ENCODE data around the gene TM4SF5. TPM values are rescaled to one million over a fixed set of nuclear protein-coding genes. Genes with fewer than 3 reads are reported as not detected.

The TM4SF5 gene
- total RNA-seq, 1 donor from 2014 or later, result not detected

- peak overlapping the region; percentile 72 for H2AFZ ChIP-seq (ENCODE audit: low read depth, low read length)
These were observed 23.5 kb downstream of the TM4SF5 start for GRCh38 chr17:4795168-4795567.

GRCh38 chr17:4796552-4796920, 24.9 kb downstream of the TM4SF5 start:
- no peak for DNase-seq (ENCODE audit: low read depth)
- H3K9me3 ChIP-seq (ENCODE audit: insufficient read depth, low read depth, low read length), result no peaks in the 10 kb centered on the region
- H3K27me3 ChIP-seq (ENCODE audit: insufficient read depth, low read length), result peaks cover 2% of the 10 kb centered on the region
- FAIRE-seq, result peak; percentile 72
- H3K4me1 ChIP-seq (ENCODE audit: insufficient read depth, low read length), result peaks cover 4% of the 10 kb centered on the region
- peaks cover 23% of the 10 kb centered on the region for H3K79me2 ChIP-seq (ENCODE audit: insufficient read depth, low read length)
- H3K4me2 ChIP-seq (ENCODE audit: low read length), result peak overlapping the region; percentile 89
- H3K27ac Mint-ChIP-seq (ENCODE audit: unreplicated experiment), result peak overlapping the region; percentile 98
- H3K4me3 Mint-ChIP-seq (ENCODE audit: unreplicated experiment), result peak overlapping the region; percentile 96
- H3K9ac ChIP-seq (ENCODE audit: low read length), result peak overlapping the region; percentile 97
- H3K4me1 Mint-ChIP-seq (ENCODE audit: low read depth, unreplicated experiment), result peaks cover 3% of the 10 kb centered on the region
- TF ChIP-seq CTCF (IDR thresholded peaks at IDR 0.05; ENCODE audit: insufficient read depth, low read depth, low read length) (no peak), EZH2 (IDR thresholded peaks at IDR 0.05; ENCODE audit: insufficient read depth, low read length) (no peak)
- H3K27ac ChIP-seq (ENCODE audit: low read depth, low read length), result peak overlapping the region; percentile 88
- peaks cover 7% of the 10 kb centered on the region for H4K20me1 ChIP-seq (ENCODE audit: insufficient read depth, low read length)
- peaks cover 18% of the 10 kb centered on the region for H3K36me3 ChIP-seq (ENCODE audit: insufficient read depth, low read length)
- peak overlapping the region; percentile 72 for H2AFZ ChIP-seq (ENCODE audit: low read depth, low read length)
- peaks cover 5% of the 10 kb centered on the region for H3K27me3 Mint-ChIP-seq (ENCODE audit: low read depth, unreplicated experiment)
- H3K4me3 ChIP-seq (ENCODE audit: insufficient read depth, low read depth, low read length), result peak overlapping the region; percentile 96
- H3K36me3 Mint-ChIP-seq (ENCODE audit: low read depth, unreplicated experiment), result peaks cover 4% of the 10 kb centered on the region
- peaks cover 2% of the 10 kb centered on the region for H3K9me3 Mint-ChIP-seq (ENCODE audit: unreplicated experiment)

More at GRCh38 chr17:4795168-4795567, 23.5 kb downstream of the TM4SF5 start:
- no peak for DNase-seq (ENCODE audit: low read depth)
- Histone ChIP-seq H3K9ac (ENCODE audit: low read length) (no peak overlapping the region), H3K9me3 (ENCODE audit: insufficient read depth, low read depth, low read length) (no peaks in the 10 kb centered on the region), H3K27ac (ENCODE audit: low read depth, low read length) (no peak overlapping the region), H3K27me3 (ENCODE audit: insufficient read depth, low read length) (peaks cover 2% of the 10 kb centered on the region), H3K4me1 (ENCODE audit: insufficient read depth, low read length) (peaks cover 8% of the 10 kb centered on the region), H3K79me2 (ENCODE audit: insufficient read depth, low read length) (peaks cover 23% of the 10 kb centered on the region), H3K4me3 (ENCODE audit: insufficient read depth, low read depth, low read length) (no peak overlapping the region), H4K20me1 (ENCODE audit: insufficient read depth, low read length) (peaks cover 7% of the 10 kb centered on the region), H3K4me2 (ENCODE audit: low read length) (no peak overlapping the region), H3K36me3 (ENCODE audit: insufficient read depth, low read length) (peaks cover 18% of the 10 kb centered on the region)
- Mint-ChIP-seq H3K4me3 (ENCODE audit: unreplicated experiment) (peak overlapping the region; percentile 96), H3K36me3 (ENCODE audit: low read depth, unreplicated experiment) (peaks cover 4% of the 10 kb centered on the region), H3K27ac (ENCODE audit: unreplicated experiment) (peak overlapping the region; percentile 98), H3K9me3 (ENCODE audit: unreplicated experiment) (peaks cover 2% of the 10 kb centered on the region), H3K4me1 (ENCODE audit: low read depth, unreplicated experiment) (peaks cover 3% of the 10 kb centered on the region), H3K27me3 (ENCODE audit: low read depth, unreplicated experiment) (peaks cover 5% of the 10 kb centered on the region)
- TF ChIP-seq EZH2 (IDR thresholded peaks at IDR 0.05; ENCODE audit: insufficient read depth, low read length), result no peak
- TF ChIP-seq CTCF (IDR thresholded peaks at IDR 0.05; ENCODE audit: insufficient read depth, low read depth, low read length), result no peak
- no peak for FAIRE-seq

- H3K4me3 ChIP-seq (ENCODE audit: insufficient read depth, low read depth, low read length), result no peak overlapping the region
- no peak overlapping the region for H3K27ac Mint-ChIP-seq (ENCODE audit: unreplicated experiment)
- no peak overlapping the region for H3K27ac ChIP-seq (ENCODE audit: low read depth, low read length)
- peak overlapping the region; percentile 43 for H3K4me3 Mint-ChIP-seq (ENCODE audit: unreplicated experiment)
- H3K4me1 Mint-ChIP-seq (ENCODE audit: low read depth, unreplicated experiment), result peaks cover 3% of the 10 kb centered on the region
- peaks cover 7% of the 10 kb centered on the region for H3K36me3 Mint-ChIP-seq (ENCODE audit: low read depth, unreplicated experiment)
- H3K27me3 ChIP-seq (ENCODE audit: insufficient read depth, low read length), result no peaks in the 10 kb centered on the region
- no peak overlapping the region for H2AFZ ChIP-seq (ENCODE audit: low read depth, low read length)
- no peaks in the 10 kb centered on the region for H3K9me3 ChIP-seq (ENCODE audit: insufficient read depth, low read depth, low read length)
- DNase-seq (ENCODE audit: low read depth), result no peak
- FAIRE-seq, result no peak
- H3K79me2 ChIP-seq (ENCODE audit: insufficient read depth, low read length), result peaks cover 23% of the 10 kb centered on the region
- no peak overlapping the region for H3K9ac ChIP-seq (ENCODE audit: low read length)
- no peak for TF ChIP-seq CTCF (IDR thresholded peaks at IDR 0.05; ENCODE audit: insufficient read depth, low read depth, low read length)
- TF ChIP-seq EZH2 (IDR thresholded peaks at IDR 0.05; ENCODE audit: insufficient read depth, low read length), result no peak
- peaks cover 4% of the 10 kb centered on the region for H3K4me1 ChIP-seq (ENCODE audit: insufficient read depth, low read length)
- H3K36me3 ChIP-seq (ENCODE audit: insufficient read depth, low read length), result peaks cover 18% of the 10 kb centered on the region
- no peaks in the 10 kb centered on the region for H3K9me3 Mint-ChIP-seq (ENCODE audit: unreplicated experiment)
- no peak overlapping the region for H3K4me2 ChIP-seq (ENCODE audit: low read length)
- H3K27me3 Mint-ChIP-seq (ENCODE audit: low read depth, unreplicated experiment), result no peaks in the 10 kb centered on the region
- H4K20me1 ChIP-seq (ENCODE audit: insufficient read depth, low read length), result peaks cover 7% of the 10 kb centered on the region
These were observed 28.9 kb downstream of the TM4SF5 start for GRCh38 chr17:4800462-4801196.

Measured in astrocyte (in vitro differentiated cells and primary cell).